ENCODE results near the gene CEP192.
"Not testable (repeated sequence)": the region's sequence is repeated elsewhere in the genome, so short reads cannot be mapped to it uniquely, and the experiment has no call there.

Gene CEP192

DNA sequence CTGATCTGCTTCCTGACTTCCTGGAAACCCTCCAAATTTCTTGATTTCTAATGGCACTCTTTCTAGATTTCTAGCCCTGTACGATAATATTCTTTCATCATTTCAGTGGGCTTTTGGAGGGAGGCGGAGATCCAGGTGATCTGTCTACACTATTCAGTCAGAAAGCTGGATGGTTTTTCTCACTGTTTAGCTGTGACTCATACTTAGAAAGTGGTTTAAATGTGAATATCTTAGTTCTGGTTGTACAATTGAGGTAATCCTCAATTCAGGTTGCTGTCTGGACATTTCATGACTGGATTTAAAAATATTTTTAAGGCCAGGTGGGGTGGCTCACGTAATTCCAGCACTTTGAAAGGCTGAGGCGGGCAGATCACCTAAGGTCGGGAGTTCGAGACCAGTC, 22.5 kb upstream of the CEP192 start:
- Histone ChIP-seq H3K9me3 (ENCODE audit: insufficient read depth, low read length) (no peaks in the 10 kb centered on the region), H3K9ac (ENCODE audit: low read length) (no peak overlapping the region)

DNA sequence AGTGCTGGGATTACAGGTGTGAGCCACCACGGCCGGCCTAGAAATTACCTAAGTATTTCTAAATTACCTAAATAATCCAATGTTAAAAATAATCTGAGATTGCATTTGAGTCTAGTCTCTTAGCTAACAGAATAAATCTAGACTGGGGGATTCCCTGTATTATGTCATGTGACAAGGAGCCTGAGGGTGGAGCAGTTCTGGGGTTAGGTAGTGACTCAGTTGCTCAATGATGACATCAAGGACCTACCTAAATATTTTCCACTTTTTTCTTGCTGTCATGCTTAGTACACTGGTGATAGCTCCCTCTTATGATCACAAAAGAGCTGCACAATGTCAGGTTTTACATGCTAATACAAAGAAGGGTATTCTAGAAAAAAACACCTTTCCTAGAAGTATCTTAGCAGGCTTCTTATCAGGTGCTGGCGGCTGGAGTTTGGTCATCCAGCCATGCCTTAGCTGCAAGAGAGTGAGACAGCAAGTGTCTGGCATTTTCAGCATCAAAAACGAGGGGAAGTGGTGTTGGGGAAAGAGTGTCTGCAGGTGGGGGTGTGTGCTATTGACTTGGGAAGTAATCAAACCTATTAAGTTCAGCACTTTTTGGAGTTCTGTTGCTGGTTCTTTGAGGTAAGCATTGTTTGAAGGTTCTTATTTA, 17.5 kb upstream of the CEP192 start:
- no peak overlapping the region for H3K4me3 ChIP-seq (ENCODE audit: low read length)
- no peak overlapping the region for H3K4me2 ChIP-seq (ENCODE audit: low read length)
- no peaks in the 10 kb centered on the region for H3K4me1 ChIP-seq (ENCODE audit: low read length)
- no peak for TF ChIP-seq EZH2phosphoT487 (IDR thresholded peaks at IDR 0.05; ENCODE audit: low read depth)
- TF ChIP-seq, protein P1, sequence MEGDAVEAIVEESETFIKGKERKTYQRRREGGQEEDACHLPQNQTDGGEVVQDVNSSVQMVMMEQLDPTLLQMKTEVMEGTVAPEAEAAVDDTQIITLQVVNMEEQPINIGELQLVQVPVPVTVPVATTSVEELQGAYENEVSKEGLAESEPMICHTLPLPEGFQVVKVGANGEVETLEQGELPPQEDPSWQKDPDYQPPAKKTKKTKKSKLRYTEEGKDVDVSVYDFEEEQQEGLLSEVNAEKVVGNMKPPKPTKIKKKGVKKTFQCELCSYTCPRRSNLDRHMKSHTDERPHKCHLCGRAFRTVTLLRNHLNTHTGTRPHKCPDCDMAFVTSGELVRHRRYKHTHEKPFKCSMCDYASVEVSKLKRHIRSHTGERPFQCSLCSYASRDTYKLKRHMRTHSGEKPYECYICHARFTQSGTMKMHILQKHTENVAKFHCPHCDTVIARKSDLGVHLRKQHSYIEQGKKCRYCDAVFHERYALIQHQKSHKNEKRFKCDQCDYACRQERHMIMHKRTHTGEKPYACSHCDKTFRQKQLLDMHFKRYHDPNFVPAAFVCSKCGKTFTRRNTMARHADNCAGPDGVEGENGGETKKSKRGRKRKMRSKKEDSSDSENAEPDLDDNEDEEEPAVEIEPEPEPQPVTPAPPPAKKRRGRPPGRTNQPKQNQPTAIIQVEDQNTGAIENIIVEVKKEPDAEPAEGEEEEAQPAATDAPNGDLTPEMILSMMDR (IDR thresholded peaks at IDR 0.05; ENCODE audit: low read depth, low read length) = no peak
- no peaks in the 10 kb centered on the region for H3K9me3 ChIP-seq (ENCODE audit: insufficient read depth, low read length)
- H2AFZ ChIP-seq (ENCODE audit: low read depth, low read length) = no peak overlapping the region
- peaks cover 57% of the 10 kb centered on the region for H3K36me3 ChIP-seq (replicated peaks; ENCODE audit: low read depth, low read length)
- no peak overlapping the region for H3K27ac ChIP-seq (ENCODE audit: low read length)
- H4K20me1 ChIP-seq (ENCODE audit: insufficient read depth, low read length) = no peaks in the 10 kb centered on the region
- H3K79me2 ChIP-seq (ENCODE audit: low read length) = peaks cover 4% of the 10 kb centered on the region; the same call in 1 of the 2 replicates
- no peak overlapping the region for H3K9ac ChIP-seq (ENCODE audit: low read length)
- H3K27me3 ChIP-seq (ENCODE audit: low read depth, low read length) = no peaks in the 10 kb centered on the region

More for the DNA sequence above, 22.5 kb upstream of the CEP192 start:
- no peak overlapping the region for H3K4me3 ChIP-seq (ENCODE audit: low read length)
- no peak overlapping the region for H3K27ac ChIP-seq (ENCODE audit: low read length)
- no peak for TF ChIP-seq EZH2phosphoT487 (IDR thresholded peaks at IDR 0.05; ENCODE audit: low read depth)
- TF ChIP-seq, protein P1 (IDR thresholded peaks at IDR 0.05; ENCODE audit: low read depth, low read length) = no peak
- peaks cover 6% of the 10 kb centered on the region; the same call in 1 of the 2 replicates for H3K79me2 ChIP-seq (ENCODE audit: low read length)
- peaks cover 56% of the 10 kb centered on the region for H3K36me3 ChIP-seq (replicated peaks; ENCODE audit: low read depth, low read length)
- H3K4me2 ChIP-seq (ENCODE audit: low read length) = no peak overlapping the region
- H4K20me1 ChIP-seq (ENCODE audit: insufficient read depth, low read length) = no peaks in the 10 kb centered on the region
- H3K27me3 ChIP-seq (ENCODE audit: low read depth, low read length) = no peaks in the 10 kb centered on the region
- no peak overlapping the region for H2AFZ ChIP-seq (ENCODE audit: low read depth, low read length)
- no peaks in the 10 kb centered on the region for H3K4me1 ChIP-seq (ENCODE audit: low read length)

DNA sequence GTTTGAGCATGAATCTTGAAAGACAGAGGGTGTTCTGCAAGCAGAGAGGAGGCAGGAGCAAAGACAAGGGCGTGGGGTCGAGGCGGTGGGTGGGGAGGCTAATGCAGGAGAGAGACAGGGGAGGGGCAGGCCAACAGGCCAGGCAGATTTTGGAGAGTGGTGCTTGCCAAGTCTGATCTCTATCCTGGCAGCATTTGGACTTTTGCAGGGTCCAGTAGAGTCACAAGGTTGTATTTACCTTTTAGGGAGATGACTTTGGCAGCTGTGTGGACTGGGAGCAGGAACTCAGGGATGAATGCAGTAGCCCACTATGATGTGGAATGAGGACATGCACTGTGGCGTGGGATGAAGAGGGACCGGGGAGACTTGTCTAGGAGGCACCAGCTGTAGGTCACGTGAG, 15.7 kb upstream of the CEP192 start:
- Histone ChIP-seq H3K9me3 (ENCODE audit: insufficient read depth, low read length) (no peaks in the 10 kb centered on the region), H2AFZ (ENCODE audit: low read depth, low read length) (no peak overlapping the region), H3K4me3 (ENCODE audit: low read length) (no peak overlapping the region), H3K4me2 (ENCODE audit: low read length) (no peak overlapping the region), H3K4me1 (ENCODE audit: low read length) (no peaks in the 10 kb centered on the region), H3K27me3 (ENCODE audit: low read depth, low read length) (no peaks in the 10 kb centered on the region), H4K20me1 (ENCODE audit: insufficient read depth, low read length) (no peaks in the 10 kb centered on the region), H3K79me2 (ENCODE audit: low read length) (peaks cover 3% of the 10 kb centered on the region; the same call in 1 of the 2 replicates), H3K27ac (ENCODE audit: low read length) (no peak overlapping the region), H3K9ac (ENCODE audit: low read length) (no peak overlapping the region), H3K36me3 (replicated peaks; ENCODE audit: low read depth, low read length) (peaks cover 57% of the 10 kb centered on the region)
- TF ChIP-seq, protein P1 (IDR thresholded peaks at IDR 0.05; ENCODE audit: low read depth, low read length) = no peak
- no peak for TF ChIP-seq EZH2phosphoT487 (IDR thresholded peaks at IDR 0.05; ENCODE audit: low read depth)

DNA sequence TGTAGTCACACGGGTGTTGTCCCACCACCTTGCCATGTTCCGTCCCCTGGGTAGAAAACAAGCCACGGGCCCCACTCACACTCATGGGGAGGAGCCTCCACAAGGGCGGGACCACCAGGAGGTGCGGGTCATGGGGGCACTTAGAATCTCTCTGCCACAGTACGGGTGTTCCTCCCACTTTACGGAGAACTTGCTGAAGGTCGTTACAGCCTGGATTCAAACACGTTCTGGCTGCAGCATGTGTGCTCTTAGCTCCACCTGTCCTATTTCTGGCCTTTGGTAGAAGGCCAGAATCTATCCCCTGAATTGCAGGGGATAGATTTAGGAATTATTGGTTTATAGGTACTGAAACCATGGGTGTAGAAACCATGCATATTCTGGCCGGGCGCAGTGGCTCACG, 14.9 kb upstream of the CEP192 start:
- Histone ChIP-seq H3K9me3 (ENCODE audit: insufficient read depth, low read length) (no peaks in the 10 kb centered on the region), H3K27ac (ENCODE audit: low read length) (no peak overlapping the region), H3K4me2 (ENCODE audit: low read length) (no peak overlapping the region)

DNA sequence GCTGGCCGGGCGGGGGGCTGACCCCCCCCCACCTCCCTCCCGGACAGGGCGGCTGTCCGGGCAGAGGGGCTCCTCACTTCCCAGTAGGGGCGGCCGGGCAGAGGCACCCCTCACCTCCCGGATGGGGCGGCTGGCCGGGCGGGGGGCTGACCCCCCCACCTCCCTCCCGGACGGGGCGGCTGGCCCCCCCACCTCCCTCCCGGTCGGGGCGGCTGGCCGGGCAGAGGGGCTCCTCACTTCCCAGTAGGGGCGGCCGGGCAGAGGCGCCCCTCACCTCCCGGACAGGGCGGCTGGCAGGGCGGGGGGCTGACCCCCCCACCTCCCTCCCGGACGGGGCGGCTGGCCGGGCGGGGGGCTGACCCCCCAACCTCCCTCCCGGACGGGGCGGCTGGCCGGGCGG, 11.1 kb upstream of the CEP192 start:
- not testable (repeated sequence) for H3K79me2 ChIP-seq (ENCODE audit: low read length); H3K27me3 ChIP-seq (ENCODE audit: low read depth, low read length); H3K9me3 ChIP-seq (ENCODE audit: insufficient read depth, low read length); H3K4me3 ChIP-seq (ENCODE audit: low read length); H2AFZ ChIP-seq (ENCODE audit: low read depth, low read length); H4K20me1 ChIP-seq (ENCODE audit: insufficient read depth, low read length); H3K4me2 ChIP-seq (ENCODE audit: low read length); H3K9ac ChIP-seq (ENCODE audit: low read length); H3K27ac ChIP-seq (ENCODE audit: low read length); H3K4me1 ChIP-seq (ENCODE audit: low read length)
- H3K36me3 ChIP-seq (replicated peaks; ENCODE audit: low read depth, low read length) = peaks cover 36% of the 10 kb centered on the region

More for the DNA sequence above, 14.9 kb upstream of the CEP192 start:
- Histone ChIP-seq H3K79me2 (ENCODE audit: low read length) (peaks cover 3% of the 10 kb centered on the region; the same call in 1 of the 2 replicates), H2AFZ (ENCODE audit: low read depth, low read length) (no peak overlapping the region), H4K20me1 (ENCODE audit: insufficient read depth, low read length) (no peaks in the 10 kb centered on the region), H3K4me3 (ENCODE audit: low read length) (no peak overlapping the region), H3K27me3 (ENCODE audit: low read depth, low read length) (no peaks in the 10 kb centered on the region), H3K9ac (ENCODE audit: low read length) (no peak overlapping the region), H3K36me3 (replicated peaks; ENCODE audit: low read depth, low read length) (peaks cover 51% of the 10 kb centered on the region), H3K4me1 (ENCODE audit: low read length) (no peaks in the 10 kb centered on the region)
- no peak for TF ChIP-seq EZH2phosphoT487 (IDR thresholded peaks at IDR 0.05; ENCODE audit: low read depth)
- TF ChIP-seq, protein P1 (IDR thresholded peaks at IDR 0.05; ENCODE audit: low read depth, low read length) = no peak
